GM19351 (cell line): ENCODE measurements around the gene TMCC1.

Experiments used
- ATAC-seq: cut with Tn5 transposase; IDR thresholded peaks from one replicate; pipeline ENCODE4 v1.9.1; 2021; ENCODE audit warnings: mild to moderate bottlenecking, moderate library complexity; ENCODE audit not compliant: unreplicated experiment

TMCC1 gene

GRCh38 chr3:129603561-129603942 lies 290.0 kb downstream of the TMCC1 start:
- no peak for ATAC-seq

- ATAC-seq, result no peak
Measured at GRCh38 chr3:129602730-129603560, 290.6 kb downstream of the TMCC1 start.

DNA sequence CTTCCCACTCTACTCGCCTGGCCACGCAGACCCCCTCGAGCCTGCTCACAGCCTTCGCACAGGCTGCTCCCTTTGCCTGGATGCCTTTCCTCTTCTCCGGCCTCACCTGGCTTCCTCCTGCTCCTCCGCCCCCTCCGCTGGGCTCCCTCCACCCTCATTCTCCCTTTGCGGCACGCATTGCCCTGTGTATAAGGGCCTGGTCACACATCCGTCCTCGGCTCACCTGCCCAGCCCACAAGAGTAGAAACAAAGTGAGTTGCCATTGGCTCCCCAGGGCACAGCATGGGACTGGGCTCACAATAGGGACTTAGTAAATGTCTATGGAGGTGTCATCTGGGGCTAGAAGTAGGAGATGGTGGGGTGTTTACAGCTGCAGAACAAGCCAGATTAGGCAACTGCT lies 291.2 kb downstream of the TMCC1 start:
- ATAC-seq, result no peak

GRCh38 chr3:129601713-129602112 lies 291.8 kb downstream of the TMCC1 start:
- no peak for ATAC-seq

- ATAC-seq, result no peak
Measured at GRCh38 chr3:129600348-129600747, 293.2 kb downstream of the TMCC1 start.

DNA sequence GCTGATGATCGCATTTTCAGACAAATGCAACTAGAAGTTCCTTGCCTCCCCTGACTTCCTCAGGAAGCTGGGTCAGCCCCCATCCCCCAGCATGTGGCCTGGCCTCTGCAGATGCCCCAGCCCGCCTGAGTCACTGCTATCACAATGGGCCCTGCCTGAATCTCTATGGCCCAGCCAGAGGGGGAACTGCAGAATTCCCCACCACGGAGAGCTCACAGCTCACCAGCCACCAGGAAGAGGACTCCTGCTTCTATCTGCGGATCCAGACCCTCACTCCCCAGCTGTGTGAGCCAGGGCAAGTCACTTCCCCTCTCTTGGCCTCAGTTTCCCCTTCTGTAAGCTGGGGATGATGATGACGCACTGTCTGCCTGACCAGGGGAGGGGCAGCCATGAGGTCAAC lies 293.9 kb downstream of the TMCC1 start:
- ATAC-seq, result no peak

DNA sequence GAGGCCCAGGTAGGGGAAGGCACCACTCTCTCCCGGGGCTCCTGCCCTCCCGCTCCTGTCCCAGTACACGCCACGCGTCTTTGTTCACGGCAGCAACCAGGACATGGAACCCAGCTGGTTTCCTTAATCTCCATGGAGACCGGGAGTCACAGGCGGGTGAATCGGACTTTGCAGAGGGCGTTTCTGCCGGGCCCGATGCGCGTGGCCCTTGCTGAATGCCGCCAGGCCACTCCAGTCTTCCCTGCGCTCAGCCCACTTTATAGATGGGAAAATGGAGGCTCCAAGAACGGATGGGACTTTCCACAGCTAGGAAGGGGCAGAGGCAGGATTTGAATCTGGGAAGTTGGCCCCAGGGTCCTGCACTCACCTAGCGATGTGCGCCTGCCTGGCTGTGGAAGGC lies 294.4 kb downstream of the TMCC1 start:
- ATAC-seq, result no peak

- ATAC-seq, result no peak
Measured at GRCh38 chr3:129598484-129598883, 295.0 kb downstream of the TMCC1 start.

- ATAC-seq, result no peak
Measured at GRCh38 chr3:129598000-129598381, 295.5 kb downstream of the TMCC1 start.
